CD4-positive, alpha-beta T cell treated with Interleukin-15 for 1 hour (primary cell): ENCODE measurements around the gene ADAMTS5.

Experiments used
- DNase-seq: peaks from one replicate; pipeline ENCODE4 v3.0.0-alpha.2; 2020

The ADAMTS5 gene

GRCh38 chr21:26946744-26947446 is 20.0 kb downstream of the ADAMTS5 start:
- DNase-seq = no peak

- no peak for DNase-seq
These were observed 20.8 kb downstream of the ADAMTS5 start for GRCh38 chr21:26945916-26946675.

- no peak for DNase-seq
These were observed 23.0 kb downstream of the ADAMTS5 start for GRCh38 chr21:26943921-26944320.

- no peak for DNase-seq
These were observed 25.5 kb downstream of the ADAMTS5 start for GRCh38 chr21:26941421-26941820.

GRCh38 chr21:26939601-26940111 is 27.2 kb downstream of the ADAMTS5 start:
- no peak for DNase-seq

- no peak for DNase-seq
These were observed 30.2 kb downstream of the ADAMTS5 start for GRCh38 chr21:26936641-26937040.

GRCh38 chr21:26935977-26936376 is 30.9 kb downstream of the ADAMTS5 start:
- DNase-seq = no peak

GRCh38 chr21:26934383-26934782 is 32.5 kb downstream of the ADAMTS5 start:
- no peak for DNase-seq

GRCh38 chr21:26933448-26933847 is 33.4 kb downstream of the ADAMTS5 start:
- DNase-seq = no peak

- no peak for DNase-seq
These were observed 41.3 kb downstream of the ADAMTS5 start for GRCh38 chr21:26925636-26926035.

- DNase-seq = no peak
These were observed 41.8 kb downstream of the ADAMTS5 start for GRCh38 chr21:26925122-26925521.

GRCh38 chr21:26923986-26924385 is 42.9 kb downstream of the ADAMTS5 start:
- DNase-seq = no peak

GRCh38 chr21:26920055-26920454 is 46.8 kb downstream of the ADAMTS5 start:
- DNase-seq = no peak

GRCh38 chr21:26918323-26919079 is 48.4 kb downstream of the ADAMTS5 start:
- DNase-seq = no peak

GRCh38 chr21:26916799-26917198 is 50.1 kb downstream of the ADAMTS5 start:
- no peak for DNase-seq

- DNase-seq = no peak
These were observed 52.3 kb downstream of the ADAMTS5 start for GRCh38 chr21:26914557-26914956.

- DNase-seq = no peak
These were observed 54.4 kb downstream of the ADAMTS5 start for GRCh38 chr21:26912466-26912865.

GRCh38 chr21:26909972-26910371 is 56.9 kb downstream of the ADAMTS5 start:
- no peak for DNase-seq

GRCh38 chr21:26900980-26901379 is 65.9 kb downstream of the ADAMTS5 start:
- no peak for DNase-seq

- DNase-seq = no peak
These were observed 74.7 kb downstream of the ADAMTS5 start for GRCh38 chr21:26892151-26892550.

GRCh38 chr21:26888931-26889330 is 78.0 kb downstream of the ADAMTS5 start:
- DNase-seq = no peak

GRCh38 chr21:26888256-26888655 is 78.6 kb downstream of the ADAMTS5 start:
- no peak for DNase-seq

GRCh38 chr21:26887251-26887650 is 79.6 kb downstream of the ADAMTS5 start:
- no peak for DNase-seq

- DNase-seq = no peak
These were observed 82.5 kb downstream of the ADAMTS5 start for GRCh38 chr21:26884436-26884835.
